ENCODE results near the gene MMP21.

The MMP21 gene

GRCh38 chr10:125783957-125784356 is 8.3 kb upstream of the MMP21 start:
- Histone ChIP-seq H3K9ac (no peak overlapping the region), H3K27ac (no peak overlapping the region), H4K20me1 (peaks cover 0 to 5% (median 0%) of the 10 kb centered on the region in 11 experiments; a peak in 2 of 22 replicates)

GRCh38 chr10:125783408-125783807 is 7.8 kb upstream of the MMP21 start:
- peaks cover 0 to 5% (median 0%) of the 10 kb centered on the region in 11 experiments; a peak in 1 of 22 replicates for H4K20me1 ChIP-seq
- no peak for TF ChIP-seq Cebpa-rat (IDR thresholded peaks at IDR 0.05)
- H3K27me3 ChIP-seq = no peaks in the 10 kb centered on the region
- peaks cover 8 to 23% (median 16%) of the 10 kb centered on the region in 11 experiments; a peak in 14 of 22 replicates for H3K9me3 ChIP-seq (replicated peaks in 1 of 11)
- H3K4me3 ChIP-seq = no peak overlapping the region
- no peak overlapping the region for H3K4me2 ChIP-seq
- peaks cover 1 to 29% (median 11%) of the 10 kb centered on the region in 10 experiments; a peak in 18 of 20 replicates for H3K4me1 ChIP-seq
- no peak overlapping the region for H3K27ac ChIP-seq
- H3K36me3 ChIP-seq = peaks cover 0 to 12% (median 6%) of the 10 kb centered on the region in 11 experiments; a peak in 16 of 22 replicates
- no peak overlapping the region for H3K9ac ChIP-seq

More at GRCh38 chr10:125783957-125784356, 8.3 kb upstream of the MMP21 start:
- no peaks in the 10 kb centered on the region for H3K27me3 ChIP-seq
- TF ChIP-seq Cebpa-rat (IDR thresholded peaks at IDR 0.05) = no peak
- H3K36me3 ChIP-seq = peaks cover 4 to 17% (median 11%) of the 10 kb centered on the region in 11 experiments; a peak in 20 of 22 replicates
- peaks cover 4 to 17% (median 11%) of the 10 kb centered on the region in 11 experiments; a peak in 14 of 22 replicates for H3K9me3 ChIP-seq (replicated peaks in 1 of 11)
- H3K4me2 ChIP-seq = no peak overlapping the region
- no peak overlapping the region for H3K4me3 ChIP-seq
- peaks cover 7 to 34% (median 17%) of the 10 kb centered on the region in 10 experiments; a peak in 18 of 20 replicates for H3K4me1 ChIP-seq

- no peaks in the 10 kb centered on the region for H3K27me3 ChIP-seq
- H3K9me3 ChIP-seq (replicated peaks in 1 of 11) = peaks cover 8 to 28% (median 17%) of the 10 kb centered on the region in 11 experiments; a peak in 14 of 22 replicates
- H3K4me2 ChIP-seq = no peak overlapping the region
- no peak for TF ChIP-seq Cebpa-rat (IDR thresholded peaks at IDR 0.05)
- peaks cover 0 to 5% (median 0%) of the 10 kb centered on the region in 11 experiments; a peak in 1 of 22 replicates for H4K20me1 ChIP-seq
- no peak overlapping the region for H3K4me3 ChIP-seq
- H3K36me3 ChIP-seq = peaks cover 0 to 4% (median 0%) of the 10 kb centered on the region in 11 experiments; a peak in 3 of 22 replicates
- peaks cover 0 to 21% (median 8%) of the 10 kb centered on the region in 10 experiments; a peak in 12 of 20 replicates for H3K4me1 ChIP-seq
- no peak overlapping the region for H3K27ac ChIP-seq
- H3K9ac ChIP-seq = no peak overlapping the region
Measured at GRCh38 chr10:125782616-125783015, 7.0 kb upstream of the MMP21 start.

GRCh38 chr10:125782054-125782453 is 6.4 kb upstream of the MMP21 start:
- Histone ChIP-seq H3K9me3 (replicated peaks in 1 of 11) (peaks cover 8 to 28% (median 17%) of the 10 kb centered on the region in 11 experiments; a peak in 14 of 22 replicates), H3K4me2 (no peak overlapping the region), H3K27me3 (no peaks in the 10 kb centered on the region), H3K36me3 (0 out of 22 replicates have a peak, but pooled peaks cover 0 to 3% (median 0%) of the 10 kb centered on the region in 11 experiments), H3K27ac (no peak overlapping the region), H3K9ac (no peak overlapping the region), H3K4me1 (peaks cover 0 to 19% (median 6%) of the 10 kb centered on the region in 10 experiments; a peak in 12 of 20 replicates), H4K20me1 (peaks cover 0 to under 1% (median 0%) of the 10 kb centered on the region in 11 experiments; a peak in 1 of 22 replicates), H3K4me3 (no peak overlapping the region)
- no peak for TF ChIP-seq Cebpa-rat (IDR thresholded peaks at IDR 0.05)

GRCh38 chr10:125781374-125781773 is 5.8 kb upstream of the MMP21 start:
- H4K20me1 ChIP-seq = no peaks in the 10 kb centered on the region
- no peak overlapping the region for H3K4me2 ChIP-seq
- no peak overlapping the region for H3K9ac ChIP-seq
- peaks cover 8 to 28% (median 17%) of the 10 kb centered on the region in 11 experiments; a peak in 14 of 22 replicates for H3K9me3 ChIP-seq (replicated peaks in 1 of 11)
- TF ChIP-seq Cebpa-rat (IDR thresholded peaks at IDR 0.05) = no peak
- peaks cover 0 to 12% (median 1%) of the 10 kb centered on the region in 10 experiments; a peak in 9 of 20 replicates for H3K4me1 ChIP-seq
- H3K4me3 ChIP-seq = no peak overlapping the region
- no peak overlapping the region for H3K27ac ChIP-seq
- H3K27me3 ChIP-seq = no peaks in the 10 kb centered on the region
- H3K36me3 ChIP-seq = 0 out of 22 replicates have a peak, but pooled peaks cover 0 to 3% (median 0%) of the 10 kb centered on the region in 11 experiments

GRCh38 chr10:125779403-125780327 is 4.0 kb upstream of the MMP21 start:
- H3K4me1 ChIP-seq = peaks cover 0 to 10% (median 1%) of the 10 kb centered on the region in 10 experiments; a peak in 7 of 20 replicates
- no peaks in the 10 kb centered on the region for H4K20me1 ChIP-seq
- H3K9me3 ChIP-seq (replicated peaks in 1 of 11) = peaks cover 8 to 28% (median 17%) of the 10 kb centered on the region in 11 experiments; a peak in 14 of 22 replicates
- no peak for TF ChIP-seq Cebpa-rat (IDR thresholded peaks at IDR 0.05)
- no peak overlapping the region for H3K9ac ChIP-seq
- no peaks in the 10 kb centered on the region for H3K27me3 ChIP-seq
- H3K27ac ChIP-seq = no peak overlapping the region
- H3K4me2 ChIP-seq = peak overlapping the region in 7 of 11 experiments; percentile 20 to 54 (median 26); a peak in 10 of 22 replicates
- H3K36me3 ChIP-seq = no peaks in the 10 kb centered on the region
- H3K4me3 ChIP-seq = no peak overlapping the region

GRCh38 chr10:125778556-125778955 is 2.9 kb upstream of the MMP21 start:
- Histone ChIP-seq H3K4me2 (no peak overlapping the region), H3K9me3 (replicated peaks in 1 of 11) (peaks cover 8 to 28% (median 17%) of the 10 kb centered on the region in 11 experiments; a peak in 14 of 22 replicates), H3K4me1 (peaks cover 0 to 10% (median 1%) of the 10 kb centered on the region in 10 experiments; a peak in 7 of 20 replicates), H3K4me3 (no peak overlapping the region), H4K20me1 (no peaks in the 10 kb centered on the region), H3K27me3 (no peaks in the 10 kb centered on the region), H3K27ac (no peak overlapping the region), H3K9ac (no peak overlapping the region), H3K36me3 (no peaks in the 10 kb centered on the region)
- no peak for TF ChIP-seq Cebpa-rat (IDR thresholded peaks at IDR 0.05)

GRCh38 chr10:125777806-125778205 is 2.2 kb upstream of the MMP21 start:
- no peak for TF ChIP-seq Cebpa-rat (IDR thresholded peaks at IDR 0.05)
- Histone ChIP-seq H3K4me1 (peaks cover 0 to 10% (median 1%) of the 10 kb centered on the region in 10 experiments; a peak in 7 of 20 replicates), H3K27me3 (no peaks in the 10 kb centered on the region), H3K4me2 (no peak overlapping the region), H3K4me3 (no peak overlapping the region), H3K9me3 (replicated peaks in 1 of 11) (peaks cover 8 to 28% (median 17%) of the 10 kb centered on the region in 11 experiments; a peak in 14 of 22 replicates), H3K36me3 (no peaks in the 10 kb centered on the region), H3K27ac (no peak overlapping the region), H3K9ac (no peak overlapping the region), H4K20me1 (no peaks in the 10 kb centered on the region)

Data from BLaER1 treated with 17β-estradiol and CSF1 and Interleukin-3, amounts not matched to agents 10 nM and 100 nM (cell line).